Measurements from ENCODE around the gene DENND5B. TPM values are rescaled to one million over a fixed set of nuclear protein-coding genes. Genes with fewer than 3 reads are reported as not detected.
A peak's percentile ranks its signal among the peaks of the same experiment; 100 is the strongest.

The DENND5B gene
- total RNA-seq, 1 donor from 2014 or later, result 17.5 TPM

DNA sequence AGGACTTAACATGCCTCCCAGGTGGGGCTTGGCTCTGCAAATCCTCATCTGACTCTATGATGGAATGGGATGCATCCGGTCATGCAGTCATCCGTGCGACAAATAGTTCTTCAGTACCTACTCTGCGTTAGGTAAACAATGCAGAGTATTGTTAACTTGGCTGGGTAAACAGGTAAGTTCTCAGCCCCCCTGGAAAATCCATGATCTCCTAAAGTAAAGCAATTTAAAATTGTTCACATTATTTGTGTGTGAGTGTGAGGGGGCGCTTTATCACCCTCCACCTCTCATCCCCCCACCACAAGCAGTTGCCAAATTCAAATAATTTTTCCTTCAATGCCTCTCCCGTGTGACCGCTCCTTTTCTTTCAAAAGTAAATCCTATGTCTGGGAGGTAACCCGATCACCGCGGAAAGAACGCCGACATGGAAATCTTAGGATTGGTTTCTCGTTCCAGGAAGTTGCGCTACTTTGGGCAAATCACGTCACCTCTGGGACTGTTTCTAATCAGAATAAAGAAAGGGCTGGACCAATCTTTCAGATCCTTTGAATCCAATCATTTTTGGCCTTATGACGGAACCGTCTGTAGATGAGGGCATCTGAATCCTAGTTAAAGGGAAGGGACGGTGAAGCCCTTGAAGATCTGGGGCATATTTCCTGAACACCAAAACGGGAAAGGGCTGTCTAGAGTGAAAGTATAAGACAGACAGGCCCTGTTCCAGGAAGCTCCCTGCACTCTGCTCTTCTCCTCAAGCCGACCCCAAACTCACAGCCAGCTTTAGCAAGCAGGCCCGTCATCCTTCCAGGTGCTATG lies 221.0 kb downstream of the DENND5B start:
- Mint-ChIP-seq H3K27me3 (no peaks in the 10 kb centered on the region), H3K9me3 (peaks cover 4% of the 10 kb centered on the region), H3K27ac (peak overlapping the region; percentile 95), H3K4me3 (peak overlapping the region; percentile 75), H3K36me3 (peaks cover 4% of the 10 kb centered on the region), H3K4me1 (ENCODE audit: unreplicated experiment) (peaks cover 28% of the 10 kb centered on the region)
- no peak for DNase-seq (ENCODE audit: extremely low spot score, unreplicated experiment)
- TF ChIP-seq, protein P1, sequence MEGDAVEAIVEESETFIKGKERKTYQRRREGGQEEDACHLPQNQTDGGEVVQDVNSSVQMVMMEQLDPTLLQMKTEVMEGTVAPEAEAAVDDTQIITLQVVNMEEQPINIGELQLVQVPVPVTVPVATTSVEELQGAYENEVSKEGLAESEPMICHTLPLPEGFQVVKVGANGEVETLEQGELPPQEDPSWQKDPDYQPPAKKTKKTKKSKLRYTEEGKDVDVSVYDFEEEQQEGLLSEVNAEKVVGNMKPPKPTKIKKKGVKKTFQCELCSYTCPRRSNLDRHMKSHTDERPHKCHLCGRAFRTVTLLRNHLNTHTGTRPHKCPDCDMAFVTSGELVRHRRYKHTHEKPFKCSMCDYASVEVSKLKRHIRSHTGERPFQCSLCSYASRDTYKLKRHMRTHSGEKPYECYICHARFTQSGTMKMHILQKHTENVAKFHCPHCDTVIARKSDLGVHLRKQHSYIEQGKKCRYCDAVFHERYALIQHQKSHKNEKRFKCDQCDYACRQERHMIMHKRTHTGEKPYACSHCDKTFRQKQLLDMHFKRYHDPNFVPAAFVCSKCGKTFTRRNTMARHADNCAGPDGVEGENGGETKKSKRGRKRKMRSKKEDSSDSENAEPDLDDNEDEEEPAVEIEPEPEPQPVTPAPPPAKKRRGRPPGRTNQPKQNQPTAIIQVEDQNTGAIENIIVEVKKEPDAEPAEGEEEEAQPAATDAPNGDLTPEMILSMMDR (conservative IDR thresholded peaks at IDR 0.05), result no peak

DNA sequence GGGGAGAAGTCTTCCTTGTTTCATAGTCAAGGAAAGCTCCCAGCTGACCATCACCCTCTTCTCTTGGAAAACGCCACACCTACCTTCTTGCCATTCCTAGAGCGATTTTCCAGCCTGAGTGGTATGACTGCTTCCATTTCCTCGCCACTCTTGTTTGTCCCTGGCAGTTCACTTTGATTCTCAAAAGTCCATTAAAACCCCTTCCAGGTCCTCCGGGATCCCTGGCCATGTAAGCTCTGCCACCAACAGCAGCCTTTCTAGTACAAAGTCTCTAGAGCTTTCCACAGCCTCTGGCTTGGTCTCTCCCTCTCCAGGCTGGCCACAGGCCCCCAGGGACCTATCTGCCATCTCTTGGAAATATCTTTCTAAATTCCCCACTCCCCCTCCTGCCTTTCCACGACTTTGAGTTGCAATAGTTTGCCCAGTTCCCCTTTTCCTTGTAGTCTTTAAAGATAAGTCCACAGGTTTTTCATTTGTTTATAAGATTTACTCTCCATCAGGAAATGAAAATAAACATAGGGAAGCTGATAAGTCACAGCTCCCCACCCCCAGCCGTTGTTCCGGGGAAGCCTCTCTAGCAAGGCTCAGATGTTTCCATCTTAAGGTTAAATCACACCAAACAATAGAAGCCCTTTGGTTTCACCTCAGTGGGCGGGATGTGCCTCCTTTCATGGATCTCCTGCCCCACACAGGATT lies 222.1 kb downstream of the DENND5B start:
- peaks cover 28% of the 10 kb centered on the region for H3K4me1 Mint-ChIP-seq (ENCODE audit: unreplicated experiment)
- DNase-seq (ENCODE audit: extremely low spot score, unreplicated experiment), result no peak
- H3K9me3 Mint-ChIP-seq, result peaks cover 4% of the 10 kb centered on the region

DNA sequence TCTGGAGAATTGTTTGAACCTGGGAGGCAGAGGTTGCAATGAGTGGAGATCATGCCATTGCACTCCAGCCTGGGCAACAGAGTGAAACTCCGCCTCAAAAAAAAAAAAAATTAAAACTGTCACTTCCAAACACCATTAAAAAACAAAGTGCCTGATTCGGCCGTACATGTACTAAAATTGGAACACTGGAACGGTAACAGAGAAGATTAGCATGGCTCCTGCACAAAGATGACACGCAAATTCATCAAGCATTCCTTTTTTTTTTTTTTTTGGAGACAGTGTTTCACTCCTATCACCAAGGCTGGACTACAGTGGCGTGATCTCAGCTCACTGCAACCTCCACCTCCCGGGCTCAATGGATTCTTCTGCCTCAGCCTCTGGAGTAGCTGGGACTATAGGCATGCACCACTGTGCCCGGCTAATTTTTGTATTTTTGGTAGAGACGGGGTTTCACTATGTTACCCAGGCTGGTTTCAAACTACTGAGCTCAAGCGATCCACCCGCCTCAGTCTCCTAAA lies 224.8 kb downstream of the DENND5B start:
- no peak for DNase-seq (ENCODE audit: extremely low spot score, unreplicated experiment)

More for the DNA sequence above, 222.1 kb downstream of the DENND5B start:
- no peaks in the 10 kb centered on the region for H3K27me3 Mint-ChIP-seq
- peak overlapping the region; percentile 75 for H3K4me3 Mint-ChIP-seq
- TF ChIP-seq, protein P1 (conservative IDR thresholded peaks at IDR 0.05), result no peak
- H3K27ac Mint-ChIP-seq, result peak overlapping the region; percentile 95
- H3K36me3 Mint-ChIP-seq, result peaks cover 4% of the 10 kb centered on the region

DNA sequence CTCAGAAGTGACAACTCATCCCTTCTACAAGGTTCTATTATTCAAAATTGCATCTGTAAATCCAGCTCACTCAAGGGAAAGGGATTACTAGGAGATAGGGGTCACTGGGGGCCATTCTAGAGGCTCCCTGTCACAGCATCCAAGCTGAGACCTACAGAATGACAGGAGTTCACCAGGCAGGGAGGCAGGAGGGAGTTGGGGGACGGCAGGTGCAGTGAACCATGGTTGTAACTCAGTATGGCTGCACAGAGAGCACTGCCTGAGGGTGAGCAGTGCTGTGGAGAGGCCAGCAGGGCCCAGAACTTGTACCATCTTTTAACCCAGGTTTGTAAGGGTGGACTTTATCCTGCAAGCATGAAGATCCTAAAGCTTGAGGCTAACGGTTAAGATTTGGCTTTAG lies 227.1 kb downstream of the DENND5B start:
- Mint-ChIP-seq H3K27me3 (peaks cover 3% of the 10 kb centered on the region), H3K9me3 (no peaks in the 10 kb centered on the region), H3K27ac (no peak overlapping the region), H3K4me1 (ENCODE audit: unreplicated experiment) (peaks cover 22% of the 10 kb centered on the region), H3K4me3 (no peak overlapping the region), H3K36me3 (no peaks in the 10 kb centered on the region)
- DNase-seq (ENCODE audit: extremely low spot score, unreplicated experiment), result no peak
- TF ChIP-seq, protein P1 (conservative IDR thresholded peaks at IDR 0.05), result no peak

More for the DNA sequence above, 224.8 kb downstream of the DENND5B start:
- no peak overlapping the region for H3K4me3 Mint-ChIP-seq
- H3K27me3 Mint-ChIP-seq, result peaks cover 3% of the 10 kb centered on the region
- no peak overlapping the region for H3K27ac Mint-ChIP-seq
- peaks cover 2% of the 10 kb centered on the region for H3K36me3 Mint-ChIP-seq
- peaks cover 44% of the 10 kb centered on the region for H3K4me1 Mint-ChIP-seq (ENCODE audit: unreplicated experiment)
- H3K9me3 Mint-ChIP-seq, result peaks cover 2% of the 10 kb centered on the region
- TF ChIP-seq, protein P1 (conservative IDR thresholded peaks at IDR 0.05), result no peak

DNA sequence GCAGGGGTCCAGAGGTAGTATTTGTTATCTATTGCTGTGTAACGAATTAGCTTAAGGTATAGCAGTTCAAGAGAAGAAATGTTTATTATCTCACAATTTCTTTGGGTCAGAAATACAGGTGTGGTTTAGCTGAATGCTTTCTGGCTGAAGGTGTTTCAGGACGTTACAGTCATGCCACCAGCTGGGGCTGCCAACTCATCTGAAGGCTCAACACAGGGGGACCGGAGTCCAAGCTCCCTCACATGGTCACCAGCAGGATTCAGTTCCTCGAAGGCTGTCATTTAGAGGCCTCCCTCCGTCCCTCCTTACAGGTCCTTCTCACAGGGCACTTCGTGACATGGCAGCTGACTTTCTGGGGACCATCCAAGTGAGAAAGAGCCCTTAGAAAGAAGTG lies 227.5 kb downstream of the DENND5B start:
- TF ChIP-seq, protein P1 (conservative IDR thresholded peaks at IDR 0.05), result no peak
- no peak for DNase-seq (ENCODE audit: extremely low spot score, unreplicated experiment)
- Mint-ChIP-seq H3K4me1 (ENCODE audit: unreplicated experiment) (peaks cover 18% of the 10 kb centered on the region), H3K27me3 (peaks cover 3% of the 10 kb centered on the region), H3K36me3 (no peaks in the 10 kb centered on the region), H3K9me3 (no peaks in the 10 kb centered on the region), H3K27ac (peak overlapping the region; percentile 87), H3K4me3 (peak overlapping the region; percentile 72)
